Smooth muscle cell of the brain vasculature (primary cell): ENCODE results near the gene RUNX3.
"Not testable (repeated sequence)": the region's sequence is repeated elsewhere in the genome, so short reads cannot be mapped to it uniquely, and the experiment has no call there.

Experiments used
- DNase-seq: peaks from one replicate; pipeline ENCODE4 v3.0.0-alpha.2; 2012; ENCODE audit warnings: low read depth, low spot score

RUNX3 gene

GRCh38 chr1:24930260-24931145, at the start of gene RUNX3:
Gene RUNX3 (minus strand): TSS chr1:24930276. CDS start chr1:24929868, 408 bp downstream.
- DNase-seq, result no peak

- not testable (repeated sequence) for DNase-seq
These were observed 49.2 kb upstream of the RUNX3 start for GRCh38 chr1:24979232-24979631.

- no peak for DNase-seq
These were observed 48.4 kb upstream of the RUNX3 start for GRCh38 chr1:24978383-24979032.

GRCh38 chr1:24975391-24975790, 45.3 kb upstream of the RUNX3 start:
- DNase-seq, result no peak

GRCh38 chr1:24973315-24973714, 43.2 kb upstream of the RUNX3 start:
- DNase-seq, result no peak

- no peak for DNase-seq
These were observed 42.8 kb upstream of the RUNX3 start for GRCh38 chr1:24972915-24973242.

GRCh38 chr1:24972221-24972914, 42.3 kb upstream of the RUNX3 start:
- DNase-seq, result no peak

GRCh38 chr1:24970926-24971875, 41.1 kb upstream of the RUNX3 start:
- DNase-seq, result no peak

- DNase-seq, result no peak
These were observed 40.3 kb upstream of the RUNX3 start for GRCh38 chr1:24970399-24970753.

- no peak for DNase-seq
These were observed 39.7 kb upstream of the RUNX3 start for GRCh38 chr1:24969596-24970398.

GRCh38 chr1:24968941-24969585, 39.0 kb upstream of the RUNX3 start:
- DNase-seq, result no peak

GRCh38 chr1:24967962-24968361, 37.9 kb upstream of the RUNX3 start:
- no peak for DNase-seq

- DNase-seq, result no peak
These were observed 37.5 kb upstream of the RUNX3 start for GRCh38 chr1:24967555-24967954.

- peak; percentile 21 for DNase-seq
These were observed 36.8 kb upstream of the RUNX3 start for GRCh38 chr1:24966724-24967346.

- DNase-seq, result no peak
These were observed 36.1 kb upstream of the RUNX3 start for GRCh38 chr1:24966121-24966723.

GRCh38 chr1:24965571-24965930, 35.5 kb upstream of the RUNX3 start:
- DNase-seq, result no peak

GRCh38 chr1:24964811-24965570, 34.9 kb upstream of the RUNX3 start:
- DNase-seq, result no peak

GRCh38 chr1:24963943-24964693, 34.0 kb upstream of the RUNX3 start:
- no peak for DNase-seq
